Fibroblast of gingiva (primary cell): ENCODE measurements around the gene POLD4.

Experiments used
- DNase-seq: peaks from one replicate; pipeline ENCODE4 v3.0.0-alpha.2; 2011; ENCODE audit warnings: low read depth

POLD4 gene

DNA sequence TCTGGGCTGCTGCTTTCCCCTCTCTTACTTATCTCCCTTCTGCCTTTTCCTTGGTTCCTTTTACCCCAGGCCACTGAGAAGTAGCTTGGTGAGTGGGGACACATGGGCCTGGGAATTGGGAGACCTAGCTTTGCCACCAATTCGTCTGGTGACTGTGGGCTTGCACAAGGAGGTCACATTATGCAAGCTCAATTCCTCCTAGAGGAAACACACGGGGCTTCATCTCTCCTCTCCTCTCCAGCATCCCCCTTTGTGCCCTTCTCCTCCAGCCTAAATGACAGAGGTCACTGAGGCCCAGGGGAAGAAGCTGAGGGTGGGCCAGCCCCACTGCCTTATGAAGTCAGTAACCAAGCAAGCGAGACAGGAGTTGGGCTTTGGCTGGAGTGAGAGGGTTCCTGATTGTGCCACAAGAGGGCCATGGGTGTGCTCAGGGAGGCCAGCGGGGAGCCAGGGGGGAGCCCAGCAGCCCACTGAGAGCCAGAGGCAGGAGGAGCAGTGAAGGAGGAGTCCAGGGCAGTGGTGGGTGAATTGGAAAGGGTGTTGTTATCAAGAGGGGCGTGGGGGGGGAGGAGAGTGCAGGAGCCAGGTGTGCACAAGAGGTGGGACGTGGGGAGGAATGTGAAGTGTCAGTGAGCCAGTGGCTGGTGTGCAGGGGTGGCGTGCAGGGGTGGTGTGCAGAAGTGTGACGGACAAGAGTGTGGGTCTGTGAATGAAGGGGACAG lies 18.0 kb upstream of the POLD4 start:
- DNase-seq, result peak; percentile 56

DNA sequence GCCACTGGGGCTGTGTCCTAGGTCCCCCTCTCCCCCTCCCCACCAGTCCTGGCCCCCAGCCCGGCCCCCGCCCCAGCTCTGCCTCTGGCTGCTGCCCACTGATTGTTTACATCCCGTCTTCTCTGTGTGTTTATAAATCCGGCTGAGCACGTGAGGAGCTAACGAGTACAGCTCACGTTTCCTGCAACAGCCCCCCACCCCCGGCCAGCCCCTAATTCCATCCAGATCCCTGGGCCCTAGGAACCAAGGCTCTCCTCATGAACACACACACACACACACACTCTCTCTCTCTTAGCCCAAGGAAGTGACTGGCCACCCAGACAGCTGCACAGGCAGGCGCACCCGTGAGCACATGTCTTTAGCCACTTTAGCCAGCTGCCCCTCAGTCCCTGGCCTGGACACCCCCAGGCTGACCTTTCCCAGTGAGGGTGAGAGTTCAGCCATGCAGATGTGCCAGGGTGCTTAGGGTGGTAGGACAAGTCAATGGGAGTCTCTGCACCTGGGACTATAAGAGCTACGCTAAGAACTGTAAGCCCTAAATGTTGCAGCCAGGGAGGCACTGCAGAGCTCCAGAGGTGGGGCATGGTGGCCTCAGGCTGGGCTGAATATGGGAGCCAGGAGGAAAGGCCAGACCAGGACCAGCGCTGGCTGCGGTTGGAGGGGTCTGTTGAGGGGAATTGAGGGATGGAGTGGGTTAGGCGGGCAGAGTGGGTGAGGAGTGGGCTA lies 17.2 kb upstream of the POLD4 start:
- peak; percentile 70 for DNase-seq

DNA sequence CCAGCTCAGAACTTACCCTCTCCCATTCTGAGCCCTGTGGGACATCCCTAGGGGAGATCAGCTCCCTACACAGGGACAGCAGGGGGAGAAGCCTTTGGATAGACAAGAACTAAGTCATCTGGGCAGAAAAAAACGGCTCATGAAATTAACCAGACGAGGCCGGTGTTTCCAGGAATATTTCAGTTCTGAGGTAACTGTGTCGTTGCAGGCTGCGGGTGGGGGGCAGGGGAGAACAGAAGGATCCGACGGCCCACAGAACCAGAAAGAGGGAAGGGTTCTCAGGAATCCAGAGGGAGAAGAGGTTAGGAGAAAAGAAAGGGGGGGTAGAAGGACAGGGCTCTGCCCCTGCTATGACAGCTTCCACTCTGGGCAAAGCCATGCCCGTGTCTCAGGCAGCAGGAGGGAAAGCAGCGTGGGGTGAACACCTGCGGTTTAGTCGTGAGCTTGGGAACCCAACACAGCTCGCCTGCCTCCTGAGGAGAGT lies 16.5 kb upstream of the POLD4 start:
- no peak for DNase-seq

DNA sequence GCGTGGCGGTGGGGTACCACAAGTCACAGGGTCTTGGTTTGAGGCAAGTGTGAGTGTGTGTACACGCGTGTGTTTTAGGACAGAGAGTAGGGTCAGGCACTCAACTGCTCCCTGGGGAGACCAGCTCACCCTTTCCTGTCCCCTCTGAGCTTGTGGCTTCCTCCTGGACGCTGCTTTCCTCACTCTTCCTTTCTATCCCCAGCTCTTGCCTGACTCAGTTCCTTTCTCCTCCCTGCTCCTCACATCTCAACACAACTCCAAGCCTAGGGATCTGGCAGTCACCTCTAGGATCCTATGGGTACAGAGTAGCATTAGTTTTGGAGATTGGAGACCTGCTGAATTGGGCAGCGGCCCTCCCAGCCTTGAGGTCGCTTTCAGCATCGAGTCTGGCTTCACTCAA lies 15.9 kb upstream of the POLD4 start:
- no peak for DNase-seq

DNA sequence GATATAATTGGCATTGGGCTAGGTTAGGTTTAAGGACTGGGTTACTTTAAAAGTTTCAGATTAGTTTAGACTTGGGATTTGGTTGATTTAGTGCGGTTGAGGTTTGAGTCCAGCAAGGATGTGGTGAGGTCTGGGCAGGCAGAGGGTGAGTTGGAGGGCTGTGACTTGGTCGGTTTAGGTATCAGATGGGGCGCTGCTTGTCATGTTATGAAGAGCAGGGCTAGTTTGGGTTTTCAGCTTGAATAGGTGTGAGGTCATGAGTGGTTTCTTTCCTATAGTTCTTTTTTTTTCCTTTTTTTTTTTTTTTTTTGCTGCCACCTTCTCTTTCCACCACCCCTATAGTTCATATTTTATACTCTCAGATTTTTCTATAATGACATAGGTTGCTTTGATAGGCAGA lies 15.3 kb upstream of the POLD4 start:
- DNase-seq, result no peak

DNA sequence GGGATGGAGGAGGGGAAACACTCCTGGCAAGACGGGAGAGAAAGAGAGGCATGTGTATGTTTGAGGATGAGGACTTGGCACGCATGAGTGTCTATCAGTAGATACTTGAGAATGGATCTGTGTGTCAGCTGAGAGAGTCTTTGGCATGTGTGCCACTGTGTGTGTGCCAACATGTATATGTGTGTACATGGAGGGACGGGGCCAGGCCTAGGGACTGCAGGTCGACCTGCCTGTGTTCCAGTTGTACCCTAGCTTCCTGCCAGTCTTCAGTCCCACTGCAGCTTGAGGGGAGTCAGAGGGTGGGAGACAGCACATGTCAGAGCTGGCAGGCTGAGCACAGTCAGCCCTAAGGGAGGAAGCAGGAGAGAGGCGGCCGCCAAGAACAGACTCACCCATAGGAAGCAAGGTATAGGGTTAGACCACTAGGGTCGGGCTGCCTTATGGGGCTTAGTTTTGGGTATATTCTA lies 14.4 kb upstream of the POLD4 start:
- DNase-seq, result no peak

DNA sequence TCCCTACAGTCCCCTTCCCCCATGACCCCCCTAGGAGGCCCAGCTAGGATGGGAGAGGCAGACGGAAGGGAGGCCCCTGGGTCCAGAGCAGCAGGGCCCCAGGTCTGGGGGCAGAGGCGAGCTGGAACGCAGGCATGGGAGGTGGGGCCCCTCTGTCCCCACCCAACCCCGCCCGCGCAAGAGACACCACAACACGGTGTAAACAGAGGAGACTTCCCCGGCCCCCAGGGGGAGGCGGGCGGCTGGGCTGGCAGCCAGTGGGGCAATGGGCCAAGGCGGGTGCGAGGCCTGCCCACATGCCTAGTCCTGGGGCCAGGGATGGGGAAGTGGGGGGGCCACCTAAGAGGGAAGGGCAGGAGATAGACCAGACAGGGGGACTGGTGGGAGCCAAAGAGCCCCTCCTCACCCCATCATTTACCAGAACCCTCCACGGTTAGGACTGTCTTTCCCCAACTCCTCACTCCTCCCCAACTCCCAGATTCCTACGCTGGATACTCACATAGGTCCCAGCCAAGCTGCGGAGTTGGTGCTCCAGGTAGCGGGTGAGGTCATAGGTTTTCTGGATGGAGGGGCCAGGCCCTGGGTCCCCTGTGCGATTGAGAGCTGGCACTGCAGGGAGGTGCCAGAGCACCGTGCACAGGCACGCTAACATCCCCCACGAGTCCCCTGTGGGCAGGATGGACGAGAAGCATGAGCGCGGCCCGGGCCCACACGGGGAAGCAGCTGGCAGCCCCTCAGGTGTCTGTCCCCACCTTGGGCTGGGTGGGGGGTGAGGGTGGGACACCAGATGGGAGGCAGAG lies 13.8 kb upstream of the POLD4 start:
- peak; percentile 43 for DNase-seq

DNA sequence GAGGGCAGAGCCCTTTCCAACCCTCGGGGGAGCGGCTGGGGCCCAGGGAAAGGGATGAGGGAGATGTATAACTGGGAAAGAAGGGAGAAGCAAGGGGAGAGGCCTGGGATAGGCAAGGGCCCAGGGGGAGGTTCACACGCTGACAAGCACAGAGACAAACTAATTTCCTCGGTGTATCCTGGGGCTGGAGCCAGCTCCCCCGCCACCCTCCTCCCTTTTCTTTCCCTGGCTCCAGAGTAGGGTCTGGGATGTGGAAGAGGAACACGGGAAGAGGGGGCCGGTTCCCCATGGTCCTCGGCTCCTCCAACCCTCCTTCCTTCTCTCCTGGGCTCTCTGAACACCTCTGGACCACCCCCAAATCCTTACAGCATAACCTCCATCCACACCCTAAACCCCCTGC lies 13.2 kb upstream of the POLD4 start:
- no peak for DNase-seq

DNA sequence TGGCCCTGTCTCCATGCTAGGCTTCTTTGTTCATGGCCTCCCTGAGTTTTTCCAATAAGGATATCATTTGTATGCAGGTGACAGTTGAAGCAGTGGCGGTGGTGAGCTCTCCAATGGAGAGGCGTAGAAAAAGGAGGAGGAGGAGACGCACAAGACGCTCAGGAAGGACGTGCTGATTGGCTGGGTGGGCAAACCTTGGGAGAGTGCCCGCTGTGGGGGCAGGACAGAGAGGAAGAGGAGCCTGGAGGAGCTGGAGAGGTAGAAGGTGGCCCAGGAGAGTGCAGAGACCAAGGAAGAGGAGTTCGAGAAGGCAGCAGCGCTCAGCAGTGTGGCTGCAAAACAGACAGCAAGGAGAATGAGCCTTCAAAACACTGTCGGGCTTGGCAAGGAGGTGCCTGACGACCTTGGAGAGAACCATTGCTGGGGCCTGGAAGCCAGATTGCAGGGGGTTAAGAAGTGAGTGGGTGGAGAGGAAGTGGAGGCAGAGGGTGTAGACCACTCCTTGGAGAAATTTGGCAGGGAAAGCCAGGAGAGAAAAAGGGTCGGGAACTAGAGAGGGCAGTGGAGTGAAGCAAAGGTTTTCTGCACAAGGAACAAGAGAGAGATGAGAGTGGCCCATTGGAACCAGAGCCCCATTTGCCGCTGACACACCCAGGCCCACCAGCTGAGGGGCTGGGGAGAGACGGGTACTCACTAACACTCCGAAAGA lies 12.5 kb upstream of the POLD4 start:
- no peak for DNase-seq

DNA sequence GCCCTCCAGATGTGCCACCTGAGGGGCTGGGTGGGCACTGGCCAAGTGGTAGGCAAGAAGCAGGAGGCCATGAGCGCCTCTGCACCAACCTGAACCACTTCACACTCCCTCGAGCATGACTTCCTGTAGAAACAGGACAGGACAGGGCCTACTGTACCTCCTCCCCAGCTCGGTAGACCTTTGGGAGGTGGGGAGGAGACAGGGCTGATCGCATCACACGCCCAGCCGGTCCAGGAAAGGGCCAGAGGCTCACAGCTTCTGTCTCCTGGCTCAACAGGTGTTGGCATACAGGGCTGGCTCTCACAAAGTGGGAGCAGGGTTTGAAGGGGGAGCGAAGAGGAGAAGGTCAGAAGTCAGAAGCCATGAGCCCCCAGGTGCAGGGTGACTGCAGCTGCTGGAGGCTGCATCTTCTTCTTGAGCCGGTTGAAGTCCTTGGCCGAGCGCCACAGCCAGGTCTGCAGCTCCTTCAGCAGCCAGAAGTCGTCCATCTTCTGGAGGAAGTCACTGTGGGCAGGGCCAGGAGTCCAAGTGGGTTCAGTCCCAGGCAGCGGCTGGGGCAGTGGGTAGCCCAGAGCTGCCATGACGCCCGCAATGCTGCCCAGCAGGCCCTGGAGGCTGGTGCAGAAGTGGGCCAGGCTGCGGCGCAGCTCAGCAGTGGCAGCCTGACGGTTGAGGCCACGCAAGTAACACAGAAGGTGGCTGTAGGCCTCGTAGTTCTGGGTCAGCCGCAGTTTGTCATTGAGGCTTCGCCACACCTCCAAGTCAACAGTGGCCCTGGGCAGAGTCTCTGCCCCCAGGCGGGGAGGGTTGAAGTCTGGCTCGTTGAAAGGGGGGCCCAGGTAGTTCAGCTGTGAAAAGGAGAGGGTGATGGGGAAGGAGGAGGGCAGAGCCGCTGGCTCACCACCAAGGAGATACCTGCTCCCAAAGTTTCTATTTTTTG lies 11.7 kb upstream of the POLD4 start:
- no peak for DNase-seq

DNA sequence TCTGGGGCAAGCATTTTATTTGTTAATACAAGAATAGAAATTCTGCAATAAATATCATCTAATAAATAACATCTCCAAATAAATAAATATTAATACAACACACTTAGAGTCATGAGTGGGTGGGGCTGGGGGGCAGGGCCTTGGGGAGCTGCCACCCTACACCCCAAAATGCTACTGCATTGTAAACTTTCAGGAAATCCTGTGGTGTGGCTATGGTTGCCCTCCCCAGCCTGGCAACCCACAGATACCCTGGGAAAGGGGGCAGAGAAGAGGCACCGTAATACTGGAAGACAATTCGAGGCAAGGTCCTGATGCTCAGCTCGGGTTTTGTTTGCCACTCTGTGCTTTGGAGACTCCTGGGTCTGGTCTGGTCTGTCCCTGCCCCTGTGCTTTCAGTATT lies 10.8 kb upstream of the POLD4 start:
- no peak for DNase-seq

DNA sequence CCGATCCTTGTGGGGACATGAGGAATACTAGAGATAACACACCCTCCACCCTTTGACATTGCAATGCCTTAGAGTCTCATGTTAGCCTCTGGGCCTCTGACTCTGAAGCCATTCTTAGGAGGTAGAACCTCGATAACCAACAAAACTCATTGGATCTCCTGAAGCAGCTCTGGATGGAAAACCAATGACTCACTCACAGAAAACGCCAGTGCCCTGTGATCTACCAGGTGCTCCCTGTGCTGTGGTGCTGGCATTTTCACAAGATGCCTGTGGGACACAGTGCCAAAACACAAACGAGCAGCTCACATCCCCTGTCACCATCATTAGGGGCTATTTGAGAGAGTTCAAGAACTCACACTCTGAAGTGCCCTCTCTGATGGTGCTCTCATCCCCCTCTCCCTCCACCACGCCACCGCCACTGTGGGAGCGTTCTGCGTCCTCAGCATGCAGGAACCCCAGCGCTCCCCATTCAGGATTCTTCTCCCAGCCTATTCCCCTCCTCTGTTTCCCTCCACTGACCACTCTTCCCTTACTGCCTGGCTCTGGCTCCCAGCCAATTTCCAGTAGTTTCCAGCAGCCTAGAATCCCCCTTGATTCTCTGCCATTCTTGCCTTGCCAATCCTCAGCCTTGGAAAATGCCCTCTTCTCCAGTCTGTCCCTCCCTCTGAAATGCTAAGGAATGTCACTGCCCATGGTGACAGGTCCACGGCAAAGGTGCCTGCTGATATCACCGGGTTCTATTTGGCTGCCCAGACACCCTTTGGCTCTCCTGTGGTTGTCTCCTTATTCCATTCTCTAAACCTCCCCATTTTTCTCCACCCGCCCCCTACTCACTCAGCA lies 4.7 kb upstream of the POLD4 start:
- no peak for DNase-seq

DNA sequence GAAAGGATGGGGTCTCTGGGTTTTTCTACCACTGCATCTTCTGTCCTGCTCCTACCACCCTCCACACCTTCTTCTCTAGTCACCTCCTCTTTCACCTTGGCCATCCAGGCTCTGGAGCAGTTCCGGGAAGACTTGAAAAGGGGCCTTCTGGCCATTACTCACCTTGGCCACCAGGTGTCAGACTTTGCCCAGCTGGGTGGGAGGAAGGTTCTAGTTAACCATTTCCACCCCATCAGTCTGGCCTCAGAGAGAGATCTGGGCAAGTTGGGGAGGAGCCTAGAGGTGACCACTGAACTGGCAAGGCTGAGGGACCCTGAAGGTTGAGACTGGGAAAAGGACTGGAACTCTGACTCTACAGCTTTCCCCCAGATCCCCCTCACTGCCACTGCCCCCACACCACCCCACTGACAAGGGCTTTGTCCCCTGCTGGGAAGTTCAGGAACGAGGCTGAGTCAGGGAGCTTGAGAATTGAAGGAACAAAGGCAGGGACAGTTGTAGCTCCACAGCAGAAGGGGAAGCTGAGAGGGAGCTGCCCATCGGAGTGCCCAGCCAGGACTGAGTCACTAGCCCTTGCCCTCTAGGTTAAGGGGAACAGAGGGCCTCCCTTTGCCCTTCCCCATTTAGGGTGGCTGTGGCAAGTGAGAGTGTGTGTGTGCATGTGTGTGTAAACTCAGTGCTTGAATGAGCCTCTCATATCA lies 3.7 kb upstream of the POLD4 start:
- peak; percentile 64 for DNase-seq

DNA sequence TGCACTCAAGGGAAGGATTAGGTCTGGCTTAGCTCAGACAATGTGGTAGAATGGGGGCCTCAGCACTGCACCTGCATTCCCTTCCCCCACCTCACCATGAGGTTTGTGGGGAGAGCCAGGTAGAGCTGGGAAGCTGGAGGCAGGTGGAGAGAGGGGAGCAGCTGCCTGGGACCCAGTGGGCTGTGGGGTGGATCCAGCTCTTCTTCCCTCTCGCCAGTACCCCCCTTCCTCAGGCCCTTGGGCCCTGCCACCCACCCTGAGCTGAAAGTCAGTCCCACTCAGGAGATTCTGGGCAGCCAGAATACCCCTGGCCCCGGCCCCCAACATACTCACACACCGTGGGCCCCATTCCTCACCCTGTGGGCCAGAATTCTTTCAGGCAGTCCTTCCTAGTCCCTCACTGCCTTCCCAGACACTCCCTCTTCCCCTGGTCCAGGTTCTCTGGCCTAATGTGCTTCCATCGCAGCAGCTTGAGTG lies 3.1 kb upstream of the POLD4 start:
- no peak for DNase-seq

DNA sequence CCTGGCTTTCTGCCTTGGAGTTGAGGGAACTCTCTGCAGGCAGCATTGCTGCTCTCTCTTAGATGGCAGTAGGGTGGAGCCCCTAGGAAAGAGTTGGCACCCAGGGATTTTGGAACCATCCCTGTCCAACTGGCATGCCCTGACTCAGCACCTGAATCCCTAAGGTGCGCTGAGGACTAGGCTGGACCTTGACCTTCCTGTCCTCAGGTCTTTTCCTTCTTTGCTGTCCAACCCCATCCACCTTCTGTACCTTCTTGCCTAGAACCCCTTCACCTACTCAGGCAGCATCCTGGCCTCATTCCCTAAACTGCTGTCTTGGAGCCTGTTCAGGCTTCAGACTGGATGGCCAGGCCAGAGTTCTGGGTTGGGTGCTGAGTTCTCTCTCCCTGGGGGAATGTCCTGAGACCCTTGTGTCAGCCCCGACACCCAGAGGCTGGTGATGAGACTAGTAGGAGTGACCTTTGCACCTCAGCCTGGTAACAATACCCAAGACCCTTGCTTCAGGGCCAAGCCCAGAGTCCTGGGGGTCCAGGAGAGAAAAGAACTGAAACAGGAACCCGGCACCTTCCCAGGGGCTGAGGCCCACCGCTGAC lies 2.5 kb upstream of the POLD4 start:
- no peak for DNase-seq

DNA sequence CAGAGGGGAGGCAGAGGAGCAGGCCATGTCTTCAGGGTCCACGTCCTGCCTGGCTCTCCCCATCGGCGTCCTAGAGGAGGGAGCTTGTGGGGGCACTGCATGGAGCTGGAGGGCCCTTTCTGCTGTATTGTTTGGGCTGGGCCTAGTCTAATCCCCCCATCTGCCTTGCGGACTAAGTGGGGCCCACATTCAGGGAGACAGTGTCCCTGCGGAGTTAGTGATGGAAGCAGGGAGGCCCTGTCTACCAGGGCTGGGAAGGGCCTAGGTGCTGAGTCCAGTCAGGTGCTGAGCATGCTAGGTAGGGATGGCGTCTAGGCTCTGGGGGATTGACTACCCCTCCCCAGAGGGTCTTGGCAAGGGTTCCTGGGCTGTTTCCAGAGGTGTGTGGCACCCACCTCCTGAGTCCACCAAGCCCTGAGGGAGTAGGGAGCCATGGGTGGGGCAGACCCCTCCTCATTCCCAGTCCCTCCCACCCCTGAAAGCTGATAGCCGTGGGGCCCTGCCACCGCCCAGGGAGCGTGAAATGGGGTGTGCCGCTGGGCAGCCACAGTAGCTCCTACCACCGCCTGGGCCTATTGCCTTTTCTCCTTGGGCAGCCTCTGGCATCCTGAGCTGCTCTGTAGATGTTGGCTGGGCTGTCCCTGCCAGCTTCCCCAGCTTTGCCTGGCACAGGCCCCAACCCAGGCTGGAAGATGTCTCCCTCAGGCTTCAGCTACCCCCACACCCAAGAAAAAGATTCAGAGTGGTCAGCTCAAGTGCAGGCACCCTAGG lies 1.9 kb upstream of the POLD4 start:
- DNase-seq, result no peak

DNA sequence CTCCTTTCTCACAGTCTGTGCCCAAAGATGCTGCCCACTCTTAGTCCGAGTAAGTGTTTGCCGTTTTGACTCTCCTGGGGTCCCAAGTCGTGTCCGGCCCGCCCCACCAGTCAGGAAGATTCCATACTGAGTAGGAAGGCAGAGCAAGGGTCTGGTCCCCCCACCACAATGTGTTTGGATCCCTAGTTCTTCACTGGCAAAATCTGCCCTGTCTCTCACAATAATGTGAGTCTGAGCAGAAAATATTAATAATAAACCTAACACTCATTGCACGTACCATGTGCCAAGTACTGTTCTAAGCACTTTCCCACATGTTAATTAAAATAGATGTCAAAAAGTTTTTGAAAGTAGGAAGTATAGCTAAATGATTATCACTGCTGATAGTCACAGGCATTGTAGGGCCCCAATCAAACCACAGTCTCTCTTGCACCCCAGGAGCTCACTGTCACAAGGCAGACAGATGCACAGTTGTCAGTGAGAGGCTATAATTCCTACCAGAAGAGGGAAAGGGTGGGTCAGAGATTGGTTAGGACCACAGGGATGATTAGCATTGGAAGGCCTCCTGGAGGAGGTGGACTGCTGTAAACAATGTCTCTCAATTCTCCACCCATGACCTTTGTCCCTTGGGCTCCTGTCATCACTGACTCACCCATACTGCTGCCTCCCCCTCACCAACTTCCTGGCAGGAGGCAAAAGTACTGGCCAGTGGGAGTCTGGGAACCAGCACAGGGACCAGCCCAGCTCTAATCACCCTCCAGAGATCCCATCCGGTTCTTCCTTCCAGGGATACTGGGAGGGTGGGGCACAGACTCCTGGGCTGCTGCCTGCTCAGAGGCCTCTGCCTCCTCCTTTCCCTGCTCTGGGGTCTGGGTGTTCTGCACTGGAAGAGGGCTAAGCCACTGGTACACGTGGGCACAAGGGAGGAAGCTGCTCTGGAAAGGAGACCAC lies 1.0 kb upstream of the POLD4 start:
- peak; percentile 90 for DNase-seq
